GM21526 (cell line): ENCODE results near the gene MTHFSD.

Experiments
- ATAC-seq: cut with Tn5 transposase; IDR thresholded peaks from one replicate; pipeline ENCODE4 v1.9.1; 2021; ENCODE audit warnings: moderate library complexity; ENCODE audit not compliant: unreplicated experiment, low FRiP score

The MTHFSD gene

DNA sequence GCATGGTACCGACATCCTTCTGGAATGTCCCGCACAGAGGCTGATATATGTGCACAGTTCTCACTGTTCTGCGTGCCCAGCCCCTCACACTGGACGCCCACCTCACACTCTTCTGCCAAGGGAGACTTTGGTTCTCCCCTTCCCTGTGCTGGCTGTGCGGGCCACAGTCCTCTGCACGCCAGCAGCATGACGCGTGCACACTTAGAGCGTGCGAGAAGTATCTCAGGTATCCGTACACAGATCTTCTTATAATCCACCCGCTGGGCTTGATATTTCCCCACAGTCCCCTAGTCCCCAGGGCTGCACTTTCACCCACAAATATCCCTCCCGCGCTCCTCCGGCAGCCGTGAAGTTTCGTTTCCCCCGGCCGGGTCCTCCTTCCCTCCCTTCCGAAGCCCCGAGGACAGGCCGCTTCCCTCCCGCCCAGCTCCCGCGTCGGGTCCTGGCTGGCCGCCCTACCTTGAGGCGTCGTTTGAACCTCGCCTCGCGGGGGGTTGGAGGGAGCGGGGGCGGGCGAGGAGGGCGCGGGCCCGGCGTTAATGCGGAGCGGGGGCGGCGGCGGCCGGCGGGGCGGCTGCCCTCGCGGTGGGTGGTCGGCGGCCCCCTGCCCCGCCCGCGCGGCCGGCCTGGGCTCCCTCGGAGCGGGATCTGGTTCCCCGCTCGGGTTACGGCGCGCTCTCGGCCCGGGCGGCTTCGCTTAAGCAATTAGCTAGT is 49.7 kb downstream of the MTHFSD start:
- ATAC-seq, result no peak

DNA sequence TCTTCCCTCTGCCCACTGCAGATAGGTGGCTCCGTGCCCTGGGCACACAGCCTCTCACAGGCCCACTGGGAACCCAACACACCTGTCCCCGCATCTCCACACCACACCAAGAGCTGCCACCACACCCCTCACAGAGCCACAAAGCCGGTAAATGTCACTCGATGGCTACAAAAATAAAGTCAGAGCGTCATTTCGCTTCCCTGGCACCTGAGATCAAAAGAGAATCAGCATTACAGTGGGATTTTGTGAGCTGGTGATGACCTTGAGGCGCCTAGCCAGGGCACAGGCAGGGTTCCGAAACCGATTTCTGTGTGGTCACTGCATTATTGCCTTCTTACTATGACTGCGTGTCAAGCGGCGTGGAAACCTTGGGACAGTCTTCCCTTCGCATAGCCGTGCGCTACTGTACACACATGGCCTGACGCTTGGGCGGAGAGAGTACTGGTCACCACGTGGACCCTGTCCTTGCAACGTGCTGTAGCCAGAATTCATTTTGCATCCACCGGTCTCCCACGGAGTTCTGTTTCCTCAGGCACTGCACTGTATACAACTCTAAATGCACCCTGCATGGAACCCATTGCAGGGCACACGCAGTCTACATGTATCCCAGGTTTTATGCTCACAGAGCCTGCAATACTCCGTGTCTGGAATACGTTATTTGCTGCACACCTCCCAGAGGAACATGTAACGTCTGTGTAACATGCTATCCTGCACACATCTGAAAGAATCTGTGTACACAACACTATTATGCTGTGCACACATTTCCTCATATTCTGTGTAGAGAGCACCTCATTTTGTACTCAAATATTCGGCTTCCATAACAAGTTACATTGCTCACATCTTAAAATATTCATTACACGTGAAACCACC is 50.5 kb downstream of the MTHFSD start:
- ATAC-seq, result no peak

DNA sequence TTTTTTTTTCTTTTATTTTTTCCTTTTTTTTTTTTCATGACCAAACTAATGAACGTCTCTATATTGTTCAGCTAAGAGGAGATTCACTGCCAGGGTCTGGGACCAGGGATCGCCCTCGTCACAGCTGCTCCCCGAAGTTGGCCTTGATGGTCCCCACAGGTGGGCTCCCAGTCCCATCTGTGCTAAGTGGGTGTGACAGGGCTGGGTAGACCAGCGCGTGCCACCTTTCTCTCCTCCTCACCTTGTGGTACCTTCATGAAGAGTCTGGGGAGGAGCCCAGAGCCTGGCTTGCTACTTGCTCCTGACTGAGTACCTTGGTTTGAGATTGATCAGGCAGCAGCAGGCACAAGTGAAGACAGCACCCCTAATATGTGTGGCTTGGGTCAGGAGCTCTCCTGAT is 51.2 kb downstream of the MTHFSD start:
- ATAC-seq, result no peak

DNA sequence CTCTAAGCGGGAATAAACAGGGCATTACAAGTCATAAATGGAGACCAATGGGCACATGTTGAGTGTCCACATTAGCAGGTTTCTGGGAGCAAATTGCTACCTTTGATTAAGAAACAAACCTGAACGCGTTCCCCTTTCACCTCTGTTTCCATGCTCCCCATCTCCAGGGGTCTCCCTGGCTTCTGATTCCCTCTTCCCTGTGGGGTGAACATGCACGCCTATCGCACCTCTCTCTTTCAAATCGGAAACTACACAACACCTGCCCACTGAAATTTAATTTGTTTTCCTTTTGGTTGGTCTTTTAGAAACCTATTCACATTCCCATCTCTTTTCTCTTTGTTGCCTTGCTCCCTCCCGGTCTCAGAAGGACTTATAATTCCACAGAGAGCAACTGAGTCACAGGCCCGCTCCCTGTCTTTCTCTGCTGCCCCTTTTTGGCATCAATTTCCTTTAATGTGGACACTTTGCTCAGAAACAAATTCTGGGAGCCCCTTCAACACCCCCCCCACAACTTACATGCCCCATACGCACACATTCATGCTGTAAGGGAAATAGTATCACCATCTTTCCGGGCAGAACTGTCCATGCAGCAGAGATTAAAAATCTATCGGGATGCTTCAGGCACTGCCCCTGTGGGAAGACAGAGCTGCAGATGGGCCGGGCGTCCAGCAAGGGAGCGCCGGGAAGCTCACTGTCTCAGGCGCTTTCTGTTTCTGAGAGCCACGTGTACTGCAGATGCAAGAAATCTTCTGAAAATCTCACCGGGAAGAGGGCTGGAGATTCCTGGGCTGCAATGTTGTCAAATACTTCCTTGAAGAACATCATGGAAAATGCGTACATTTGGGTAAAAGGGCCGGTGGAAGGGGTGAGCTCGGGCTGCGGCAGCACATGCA is 51.9 kb downstream of the MTHFSD start:
- no peak for ATAC-seq

DNA sequence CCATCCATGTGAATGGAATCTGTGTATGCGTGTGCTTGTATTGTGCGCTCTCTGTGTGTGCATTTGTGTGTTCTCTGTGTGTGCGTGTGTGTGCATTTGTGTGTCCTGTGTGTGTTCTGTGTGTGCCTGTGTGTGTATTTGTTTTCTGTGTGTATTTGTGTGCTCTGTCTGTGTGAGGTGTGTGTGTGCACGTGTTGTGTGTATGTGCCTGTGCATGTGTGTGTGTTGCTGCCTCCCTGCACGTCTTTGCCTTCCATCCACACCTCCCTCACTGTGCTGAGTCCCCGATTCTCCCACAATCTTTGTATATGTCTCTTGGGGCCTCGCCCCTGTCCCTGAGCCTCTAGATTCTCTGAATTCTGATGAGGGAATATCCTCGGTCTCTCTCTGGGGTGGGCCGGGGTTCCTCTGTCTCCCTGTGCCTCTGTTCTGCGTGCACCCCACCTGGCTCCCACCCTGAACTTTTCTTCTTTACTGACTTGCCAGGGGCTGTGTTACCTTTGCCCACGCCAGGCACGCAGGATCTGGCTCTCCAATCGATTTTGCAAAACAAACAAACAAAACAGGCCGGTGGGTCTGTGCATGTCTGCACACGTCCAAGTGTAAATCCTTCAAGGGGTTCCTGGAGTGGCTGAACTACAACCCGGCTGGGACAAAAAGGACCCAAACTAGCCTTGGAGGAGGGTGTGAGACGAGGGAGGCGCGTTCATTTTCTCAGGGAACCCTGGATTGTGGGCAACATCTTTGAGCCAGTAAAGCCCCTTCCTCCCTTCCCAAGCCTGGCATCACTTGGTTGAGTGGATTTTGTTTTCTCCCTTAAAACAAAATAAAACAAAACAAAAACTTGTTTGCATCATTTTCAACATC is 52.8 kb downstream of the MTHFSD start:
- no peak for ATAC-seq

DNA sequence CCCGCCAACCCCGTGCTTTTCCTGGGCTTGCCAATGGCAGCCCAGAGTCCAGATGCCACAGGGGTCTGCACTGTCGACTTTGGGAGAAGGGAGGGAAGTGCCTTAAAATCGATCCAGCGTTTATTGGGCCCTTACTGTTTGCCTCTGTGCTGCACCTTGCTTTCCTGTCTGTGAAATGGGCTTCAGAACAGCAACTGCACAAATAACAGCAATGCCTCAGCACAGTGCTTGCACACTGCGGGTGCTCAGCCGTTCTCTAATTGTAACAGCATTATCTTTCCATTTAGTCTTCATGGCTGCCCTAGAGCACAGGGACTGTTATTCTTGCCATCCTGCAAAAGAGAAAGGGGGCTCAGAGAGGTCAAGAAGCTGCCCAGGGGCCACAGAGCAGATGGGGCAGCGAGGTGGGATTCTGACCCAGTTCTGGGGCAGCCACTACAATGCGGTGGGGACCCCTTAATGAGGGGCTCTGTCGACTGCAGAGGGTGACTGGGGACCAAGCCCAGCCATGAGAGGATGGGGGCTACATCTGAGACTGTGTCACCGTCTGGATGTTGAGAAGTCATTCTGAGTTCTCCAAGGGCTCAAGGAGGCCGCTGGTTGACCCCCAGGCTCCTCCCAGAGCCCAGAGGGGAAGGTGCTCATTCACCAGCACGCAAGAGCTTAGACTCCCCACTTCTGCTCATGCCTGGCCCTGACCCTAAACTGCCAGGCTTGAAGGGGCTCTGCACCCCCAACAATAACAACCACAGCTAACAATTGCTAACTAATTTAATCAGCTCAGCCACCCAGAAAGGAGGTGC is 54.1 kb downstream of the MTHFSD start:
- ATAC-seq, result no peak

DNA sequence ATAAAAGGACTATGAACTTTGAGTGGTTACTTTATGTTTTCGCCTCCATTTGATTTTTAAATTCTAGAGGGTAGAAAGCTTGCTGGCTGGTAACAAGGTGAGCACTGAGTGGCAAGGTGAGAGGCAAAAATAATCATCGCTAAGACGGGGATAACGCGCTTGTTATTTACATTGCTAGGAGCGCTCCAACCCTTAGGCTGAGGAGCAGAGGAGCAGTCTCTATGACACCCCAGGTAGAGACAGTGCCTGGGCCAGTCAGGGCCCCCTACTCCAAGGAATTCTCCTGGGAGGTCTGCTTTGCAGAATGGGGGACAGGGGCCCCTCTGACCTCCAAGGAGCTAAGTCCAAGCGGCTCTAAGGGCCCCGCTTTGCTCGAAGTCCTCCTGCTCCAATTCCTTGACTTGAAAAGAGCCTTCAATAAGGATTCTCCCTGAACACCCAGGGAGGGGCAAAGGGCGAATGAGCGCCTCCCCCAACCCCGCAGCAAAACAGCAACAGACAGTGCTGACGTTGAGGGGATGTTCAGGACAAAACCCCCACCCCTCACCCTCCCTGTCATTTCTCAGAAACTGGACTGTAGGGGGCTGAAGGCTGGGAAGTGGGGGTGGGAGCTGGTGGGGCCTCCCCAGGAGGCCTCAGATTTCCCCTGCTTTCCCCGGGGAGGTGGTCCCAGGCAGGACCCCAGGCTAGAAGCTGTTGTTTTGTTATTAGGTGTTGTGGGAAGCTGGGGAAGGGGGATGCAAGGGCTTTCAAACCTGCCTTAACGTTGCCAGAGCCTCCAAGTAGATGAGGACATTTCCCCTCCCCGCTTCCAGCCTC is 54.9 kb downstream of the MTHFSD start:
- no peak for ATAC-seq

DNA sequence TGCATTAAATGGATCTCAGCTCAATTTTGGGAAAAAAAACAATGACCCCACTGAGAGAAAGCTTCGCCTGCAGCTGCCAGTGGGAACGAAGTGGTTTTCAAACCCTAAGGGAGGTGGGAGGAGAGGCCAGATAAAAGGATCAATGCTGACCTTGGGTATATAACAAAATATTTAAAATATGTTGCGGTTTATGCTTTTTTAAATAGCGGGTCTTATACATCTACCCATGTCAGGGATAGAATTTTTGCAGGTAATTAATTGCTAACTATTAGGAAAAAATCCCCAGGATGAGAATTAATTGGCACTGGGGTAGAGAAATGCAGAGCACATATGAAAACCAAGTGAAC is 55.6 kb downstream of the MTHFSD start:
- ATAC-seq, result no peak

DNA sequence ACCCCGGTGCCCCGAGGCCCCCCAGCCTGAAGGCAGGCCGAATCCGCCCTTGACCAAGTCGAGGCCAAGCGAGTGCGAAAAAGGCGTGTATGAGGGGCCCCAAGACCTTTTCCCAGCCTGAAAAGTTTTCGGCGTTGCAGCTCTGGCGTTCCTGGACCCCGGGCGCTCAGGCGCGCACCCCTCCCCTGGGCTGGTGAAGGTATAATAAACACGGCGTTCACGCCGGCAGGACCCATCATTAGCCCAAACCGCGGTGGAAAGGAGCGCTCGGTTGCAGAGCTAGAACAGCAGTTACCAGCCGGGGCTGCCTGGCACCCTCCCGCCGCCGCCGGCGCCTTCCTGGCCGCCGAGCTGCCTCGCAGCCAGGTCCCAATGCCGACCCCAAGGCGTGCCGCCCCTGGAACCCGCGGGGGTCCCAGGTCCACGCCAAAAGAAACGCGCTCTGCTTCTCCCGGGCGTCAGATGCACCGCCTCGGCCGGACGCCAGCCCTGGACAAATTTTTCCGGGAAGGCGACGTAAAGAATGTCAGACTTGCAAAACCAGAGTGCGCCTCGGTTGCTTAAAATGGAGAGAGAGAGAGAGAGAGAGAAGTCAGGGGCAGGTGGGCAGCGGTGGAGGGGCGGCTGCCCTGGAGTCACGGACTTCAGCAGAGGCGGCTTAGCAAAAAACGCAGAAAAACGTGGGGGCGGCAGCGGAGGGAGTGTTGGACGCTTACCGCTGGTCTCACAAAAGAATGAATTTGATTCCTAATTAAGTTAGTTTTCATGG is 56.2 kb downstream of the MTHFSD start:
- ATAC-seq, result no peak

DNA sequence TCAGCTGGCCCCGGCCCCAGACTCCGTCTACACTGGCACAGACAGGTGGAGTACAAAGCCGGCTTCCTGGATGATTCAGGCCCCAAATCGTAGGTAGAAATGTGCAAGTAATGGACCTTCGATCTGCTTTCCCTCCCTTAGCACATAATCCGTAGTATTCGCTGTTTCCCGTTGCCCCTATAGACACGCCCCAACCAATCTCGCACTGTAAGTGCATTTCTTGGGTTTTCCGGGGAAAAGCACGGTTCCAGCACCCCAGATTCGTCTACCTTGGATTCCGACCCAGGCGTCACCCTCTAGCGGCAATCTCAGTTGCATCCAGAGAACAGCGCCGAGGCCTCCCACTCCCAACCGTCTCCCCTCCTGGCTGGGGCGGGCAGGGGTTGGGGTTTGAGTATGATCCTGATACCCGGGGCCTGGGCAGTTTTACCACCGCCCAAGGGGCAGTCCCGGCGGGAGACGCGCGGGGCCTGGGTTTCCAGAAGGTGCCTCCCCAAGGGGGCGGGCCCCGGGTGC is 56.8 kb downstream of the MTHFSD start:
- no peak for ATAC-seq

DNA sequence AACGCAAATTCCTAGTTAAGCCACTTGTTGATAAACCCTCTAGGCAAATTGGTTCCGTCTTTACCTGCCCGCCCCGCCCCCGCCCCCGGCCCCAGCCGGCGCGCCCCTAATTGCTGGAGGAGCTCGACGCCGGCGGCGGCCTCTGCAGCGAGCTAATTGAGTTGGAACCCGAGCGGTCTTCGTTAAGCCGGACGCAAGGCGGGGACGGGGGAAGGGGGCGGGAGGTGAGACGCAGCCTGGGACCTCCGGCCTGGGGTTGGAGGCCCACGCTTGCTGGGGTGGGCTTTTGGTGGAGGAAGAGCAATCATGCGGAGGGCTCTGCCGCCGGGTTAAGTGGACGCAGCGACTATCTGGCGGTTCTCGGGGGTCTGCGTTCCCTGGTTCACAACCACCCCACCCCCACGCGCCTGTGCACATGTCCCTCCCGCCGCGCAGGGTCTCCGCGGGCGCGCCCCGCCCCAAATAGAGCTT is 57.4 kb downstream of the MTHFSD start:
- ATAC-seq, result no peak

DNA sequence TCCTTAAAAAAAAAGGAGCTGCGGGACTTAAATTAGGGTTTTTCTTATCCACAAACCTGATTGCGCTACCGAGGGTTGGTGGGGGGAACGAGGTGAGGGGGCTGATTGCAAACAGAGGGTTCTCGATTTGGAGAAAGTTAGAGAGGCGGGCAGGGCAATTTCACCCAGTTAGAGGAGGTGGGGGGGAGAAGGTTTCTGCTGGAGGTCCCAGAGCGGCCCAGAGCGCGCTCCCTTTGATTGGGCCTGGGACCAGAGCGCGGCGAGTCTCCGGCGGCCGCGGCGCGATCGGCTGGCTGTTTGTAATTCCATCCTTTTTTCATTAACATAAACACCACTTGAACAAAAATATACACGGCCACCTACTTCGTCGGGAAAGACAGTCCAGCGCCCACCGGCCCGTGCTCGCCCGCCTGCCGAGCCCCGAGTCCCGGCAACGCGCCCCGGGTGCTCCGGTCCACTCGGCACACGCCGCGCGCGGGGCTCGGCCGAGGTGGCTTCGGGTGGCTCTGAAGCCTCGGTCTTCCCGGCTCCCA is 58.0 kb downstream of the MTHFSD start:
- no peak for ATAC-seq

DNA sequence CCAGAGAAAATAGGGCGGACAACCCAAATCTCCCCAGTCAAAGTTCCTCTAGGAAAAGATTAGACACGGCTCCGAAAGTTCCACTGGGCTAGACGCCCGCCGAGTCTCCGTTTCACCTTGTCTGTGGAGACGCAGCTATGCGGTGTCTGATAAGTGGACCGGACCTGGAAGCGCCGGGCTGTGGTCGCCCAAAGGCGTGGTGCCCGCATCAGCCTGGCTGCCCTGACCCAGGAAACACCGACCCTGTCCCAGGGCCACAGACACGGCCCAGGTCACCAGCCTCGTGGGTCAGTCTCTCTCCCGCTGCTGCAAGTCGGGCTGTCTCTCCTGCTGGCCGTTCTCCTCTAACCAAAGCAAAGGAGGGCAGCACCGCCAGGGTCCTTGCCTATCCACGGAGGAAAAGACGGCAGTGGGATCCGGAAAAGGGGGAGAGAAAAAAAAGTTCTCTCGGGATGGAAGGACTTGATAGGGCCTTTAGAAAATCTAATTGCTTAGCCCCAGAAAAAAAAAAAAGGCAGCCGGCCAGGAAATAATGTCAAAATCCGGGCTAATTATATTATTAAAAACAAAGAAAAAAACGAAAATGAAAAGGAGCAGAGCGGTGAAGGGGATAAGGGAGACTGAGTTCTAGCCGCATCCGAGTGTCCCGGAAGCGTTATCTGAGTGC is 58.6 kb downstream of the MTHFSD start:
- ATAC-seq, result no peak

DNA sequence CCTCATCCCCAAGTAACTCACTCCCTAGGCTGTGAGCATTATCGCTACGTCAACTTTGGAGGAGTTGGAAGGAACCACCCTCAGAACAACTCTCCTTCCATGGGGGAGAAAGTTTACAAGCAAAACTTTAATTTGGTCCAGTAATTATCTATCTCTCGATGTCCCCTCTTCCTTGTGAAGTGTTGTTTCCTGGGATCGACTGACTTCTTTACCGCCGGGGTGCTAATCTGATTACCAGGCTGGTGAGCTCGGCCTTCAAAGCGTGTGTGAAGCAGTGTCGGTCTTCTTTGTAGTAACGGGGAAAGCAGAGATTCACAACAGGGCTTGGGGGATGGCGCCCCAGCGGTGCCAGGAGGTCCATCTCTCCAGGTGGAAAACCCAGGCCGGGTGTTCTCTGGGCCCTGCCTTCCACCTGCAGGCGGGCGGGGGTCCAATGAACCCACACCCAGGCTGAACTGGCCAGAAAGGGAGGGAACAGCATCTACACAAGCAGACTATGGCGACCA is 59.2 kb downstream of the MTHFSD start:
- ATAC-seq, result no peak

DNA sequence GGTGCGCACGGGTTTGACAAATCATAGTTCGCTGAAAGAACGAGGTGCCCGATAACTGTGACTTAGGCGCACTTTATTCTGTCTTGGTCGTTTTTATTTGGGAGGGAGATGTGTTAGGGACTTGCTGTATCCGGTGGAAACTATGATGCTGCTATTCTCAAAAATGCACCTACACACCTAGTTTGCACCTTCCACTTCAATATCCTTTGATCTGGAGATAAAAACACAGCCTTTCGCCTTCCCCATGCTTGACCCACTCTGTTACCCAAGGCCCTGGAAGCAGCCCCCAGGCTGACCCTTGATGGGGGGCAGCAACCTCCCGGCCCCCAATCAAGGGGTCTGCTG is 59.7 kb downstream of the MTHFSD start:
- ATAC-seq, result no peak

DNA sequence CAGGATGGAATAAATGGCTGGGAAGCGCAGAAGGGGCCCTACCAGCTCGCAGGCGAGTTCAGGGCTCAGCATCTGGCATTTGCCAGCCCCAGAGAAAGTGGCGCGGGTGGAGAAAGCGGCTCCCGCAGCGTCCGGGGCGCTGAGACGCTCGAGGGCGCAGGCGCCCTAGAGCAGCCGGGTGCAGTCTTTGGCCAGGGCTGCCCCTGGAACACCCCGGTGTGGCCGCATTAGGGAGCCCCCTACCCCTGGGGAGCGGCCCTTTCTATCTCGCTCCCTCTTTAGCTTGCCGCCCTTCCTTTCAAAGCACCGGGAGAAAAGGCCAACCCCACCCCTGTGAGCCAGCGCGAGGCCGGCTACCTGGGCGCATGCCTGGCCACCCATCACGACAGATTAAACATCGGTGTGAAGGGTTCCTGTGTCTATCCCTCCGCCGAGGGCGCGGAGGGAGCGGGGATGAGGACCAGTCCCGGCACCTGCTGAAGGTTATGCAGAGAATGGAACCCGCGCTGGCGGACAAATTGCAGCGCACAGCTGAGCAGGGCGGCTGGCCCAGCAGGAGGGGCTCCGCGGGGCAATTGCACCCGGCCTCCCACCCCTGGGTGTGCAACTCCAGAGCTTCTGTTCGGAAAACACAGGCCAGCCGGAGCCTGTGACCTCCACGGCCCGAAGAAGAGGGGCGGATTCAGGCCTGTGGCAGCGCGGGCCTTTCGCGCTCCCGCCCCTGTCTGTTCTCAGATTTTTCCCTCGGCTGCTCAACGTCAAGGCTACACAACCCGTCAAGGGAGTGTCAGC is 60.3 kb downstream of the MTHFSD start:
- ATAC-seq, result no peak
